NOMO-1 treated with DMSO at 0.1 percent for 48 hours (cell line): ENCODE data around the gene C15orf61.

Experiments
- DNase-seq: peaks from one replicate; lab custom pipeline; 2025; ENCODE audit not compliant: unreplicated experiment; lab: John Stamatoyannopoulos, UW

The C15orf61 gene

DNA sequence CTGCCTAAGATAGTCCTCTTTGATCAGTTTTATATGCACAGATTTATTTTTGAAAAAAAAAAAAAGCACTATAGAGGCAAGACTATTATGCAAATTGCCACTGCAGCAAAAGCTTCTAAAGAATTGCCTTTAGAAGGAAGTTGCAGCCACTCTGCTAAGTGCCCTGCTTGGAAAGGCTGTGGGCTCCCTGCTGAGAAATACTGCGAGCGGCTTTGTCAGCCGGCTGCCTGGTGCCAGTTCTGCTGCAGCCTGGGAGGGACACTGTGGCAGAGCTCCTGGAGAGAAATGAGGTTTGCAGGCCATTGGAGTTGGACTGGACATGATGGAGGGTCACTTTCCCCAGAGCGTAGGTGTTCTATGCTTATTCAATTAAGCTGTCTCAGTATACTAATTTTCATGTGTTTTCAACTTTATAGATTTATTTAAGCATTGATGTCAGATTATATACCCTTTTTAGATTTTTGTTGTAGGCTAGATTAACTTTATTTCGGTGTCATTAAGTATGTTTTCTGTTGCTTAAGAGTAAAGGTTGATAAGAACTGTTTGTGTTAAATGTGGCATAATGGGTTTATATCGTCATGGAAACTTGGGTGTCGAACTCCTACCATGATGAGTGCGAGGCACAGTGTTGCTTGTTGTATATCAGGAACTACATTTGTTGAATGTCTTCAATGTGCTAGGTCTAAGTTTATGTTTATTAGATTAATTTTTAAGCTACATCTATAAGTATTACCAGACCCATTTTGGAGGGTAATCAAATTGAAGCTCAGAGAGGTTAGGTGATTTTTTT is 28.1 kb downstream of the C15orf61 start:
- DNase-seq = peak; percentile 59

DNA sequence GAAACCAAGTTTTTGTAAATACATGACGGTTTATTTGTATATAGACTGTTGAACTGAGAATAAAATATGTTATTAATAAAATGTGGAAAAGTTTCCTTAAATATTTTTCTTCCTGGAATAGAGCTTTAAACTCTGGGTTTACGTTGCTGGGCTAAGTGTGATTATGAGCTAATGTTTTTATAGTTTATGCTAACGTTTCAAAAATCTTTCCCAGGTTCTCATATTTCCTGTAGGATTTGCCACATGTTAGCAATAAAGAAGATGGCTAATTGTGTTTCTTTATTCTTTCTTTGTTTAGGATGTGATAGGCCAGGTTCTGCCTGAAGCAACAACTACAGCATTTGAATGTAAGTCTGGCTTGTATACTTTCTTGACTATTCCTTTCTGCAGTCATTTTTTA is 28.8 kb downstream of the C15orf61 start:
- no peak for DNase-seq

DNA sequence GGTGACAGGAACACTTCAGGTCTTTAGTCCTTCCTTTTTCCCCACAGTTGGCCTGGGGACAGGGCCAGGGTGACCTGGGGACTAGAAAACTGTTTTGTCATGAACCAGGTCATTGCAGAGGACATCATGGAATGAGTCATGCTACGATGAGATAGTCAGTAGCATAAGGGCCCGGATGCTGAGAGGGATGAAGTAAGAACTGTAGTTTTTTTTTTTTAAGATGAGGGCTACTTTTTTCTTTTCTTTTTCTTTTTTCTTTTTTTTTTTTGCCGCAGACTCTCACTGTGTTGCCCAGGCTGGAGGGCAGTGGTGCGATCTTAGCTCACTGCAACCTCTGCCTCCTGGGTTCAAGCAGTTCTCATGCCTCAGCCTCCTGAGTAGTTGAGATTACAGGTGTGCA is 29.6 kb downstream of the C15orf61 start:
- DNase-seq = peak; percentile 3

DNA sequence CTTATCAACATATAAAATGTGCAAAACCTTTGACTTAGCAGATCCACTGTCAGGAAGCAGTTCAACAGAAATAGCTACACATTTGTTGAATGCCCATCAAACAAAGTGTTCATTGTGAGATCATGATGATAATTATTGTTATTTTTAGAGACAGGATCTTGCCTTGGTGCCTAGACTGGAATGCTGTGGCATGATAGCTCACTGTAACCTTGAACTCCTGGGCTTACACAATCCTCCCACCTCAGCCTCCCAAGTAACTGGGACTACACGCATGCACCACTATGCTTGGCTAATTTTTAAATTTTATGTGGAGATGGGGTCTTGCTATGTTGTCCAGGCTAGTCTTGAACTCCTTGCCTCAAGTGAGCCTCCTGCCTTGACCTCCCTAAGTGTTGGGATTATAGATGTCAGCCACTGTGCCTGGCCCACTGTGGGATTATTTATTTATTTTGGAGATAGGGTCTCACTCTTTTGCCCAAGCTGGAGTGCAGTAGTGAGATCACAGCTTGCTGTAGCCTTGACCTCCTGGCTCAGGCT is 30.3 kb downstream of the C15orf61 start:
- DNase-seq = no peak

DNA sequence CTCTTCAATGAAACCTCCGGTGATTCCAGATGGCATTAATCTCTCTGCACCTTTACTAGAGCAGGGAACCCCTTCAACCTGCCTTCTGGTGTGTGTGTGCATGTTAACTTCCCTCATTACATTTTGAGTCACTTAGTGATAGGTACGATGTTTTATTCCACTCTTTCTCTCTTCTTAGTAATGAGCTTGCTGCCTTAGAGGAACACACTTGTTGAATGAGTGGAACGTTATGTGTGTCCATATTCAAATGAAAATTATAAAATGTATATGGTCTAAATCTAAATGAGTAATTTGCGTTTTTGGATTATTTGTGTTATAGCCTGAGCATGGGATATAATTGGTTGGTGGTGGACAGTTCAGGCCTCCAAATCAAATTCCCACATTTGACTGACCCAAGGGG is 33.6 kb downstream of the C15orf61 start:
- DNase-seq = no peak

DNA sequence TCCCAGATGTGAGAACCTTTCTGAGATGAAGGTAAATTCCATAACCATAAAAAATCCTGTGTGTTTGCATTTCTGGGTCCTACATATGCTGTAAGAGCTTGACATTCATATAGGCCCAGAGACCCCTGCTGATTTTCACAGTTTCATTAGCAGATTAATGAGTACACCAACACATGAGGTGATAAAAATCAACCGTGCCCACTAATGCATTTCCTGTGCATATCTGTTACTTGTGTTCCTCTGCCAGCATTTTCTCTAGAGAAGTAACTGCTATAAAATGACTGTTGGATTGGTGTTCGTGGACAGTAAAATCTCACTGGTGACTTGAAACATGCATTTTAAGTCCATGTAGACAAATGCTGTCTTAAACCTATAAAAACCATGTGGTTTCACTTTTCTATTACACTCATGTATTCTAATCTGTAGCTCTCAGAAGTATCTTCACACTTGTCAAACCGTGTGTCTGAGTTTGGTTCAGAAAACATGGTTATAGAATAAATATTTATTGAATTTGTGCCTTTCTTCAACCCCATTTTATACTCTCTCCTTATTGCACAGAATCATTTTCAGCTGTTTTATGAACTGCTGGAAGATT is 36.1 kb downstream of the C15orf61 start:
- no peak for DNase-seq

DNA sequence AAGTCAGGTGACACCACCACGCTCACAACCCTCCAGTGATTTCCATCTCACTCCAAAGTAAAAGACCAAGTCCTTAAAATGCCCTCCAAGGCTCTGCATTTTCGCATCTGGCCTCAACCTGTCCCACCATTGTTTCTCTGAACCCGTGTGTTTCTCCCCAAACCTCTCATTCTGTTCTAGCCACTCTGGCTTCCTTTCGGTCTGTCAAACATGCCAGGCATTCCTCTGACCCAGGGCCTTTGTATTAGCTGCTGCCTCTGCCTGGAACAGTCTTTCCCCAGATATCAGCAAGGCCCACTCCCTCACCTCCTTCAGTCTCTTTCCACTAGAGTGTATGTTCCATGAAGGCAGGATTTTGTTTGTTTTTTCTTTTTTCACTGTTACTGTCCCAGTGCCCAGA is 37.6 kb downstream of the C15orf61 start:
- DNase-seq = no peak

DNA sequence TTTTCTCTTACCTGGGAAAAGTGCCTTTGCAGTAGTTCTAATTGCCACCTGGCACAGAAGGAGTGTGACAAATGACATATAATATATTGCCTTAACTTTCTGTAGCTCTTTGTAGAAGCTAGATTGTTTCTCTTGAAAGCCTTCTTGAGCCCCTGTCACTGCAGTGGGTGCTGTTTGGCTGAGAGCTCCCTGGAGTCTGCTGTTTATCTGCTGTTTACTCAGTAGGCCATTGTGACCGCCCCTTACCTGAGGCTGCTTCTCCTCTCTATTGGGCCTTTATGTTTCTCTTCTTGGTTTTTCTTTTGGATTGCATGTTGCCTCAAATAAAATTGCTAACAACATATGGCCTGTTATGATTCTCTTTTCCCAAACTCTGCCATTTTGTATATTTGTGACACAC is 38.2 kb downstream of the C15orf61 start:
- DNase-seq = no peak

DNA sequence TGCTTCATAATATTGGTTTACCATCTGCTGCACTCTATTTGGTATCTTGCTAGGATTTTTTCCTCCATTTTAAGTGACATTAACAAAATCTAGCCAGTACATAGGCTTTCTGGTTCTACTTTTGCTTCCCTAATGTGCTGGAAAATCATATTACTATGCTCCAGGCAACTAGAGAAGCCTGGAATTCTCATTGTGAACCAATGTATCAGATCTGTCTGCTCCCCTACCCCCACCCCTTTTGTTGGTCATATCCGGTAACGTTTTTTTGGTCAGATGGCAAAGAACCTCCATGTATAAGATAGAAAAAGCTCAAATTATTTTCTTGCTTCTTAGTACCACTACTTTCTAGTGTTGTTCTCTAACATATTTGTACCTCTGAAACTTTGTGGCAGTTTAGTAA is 38.6 kb downstream of the C15orf61 start:
- no peak for DNase-seq

DNA sequence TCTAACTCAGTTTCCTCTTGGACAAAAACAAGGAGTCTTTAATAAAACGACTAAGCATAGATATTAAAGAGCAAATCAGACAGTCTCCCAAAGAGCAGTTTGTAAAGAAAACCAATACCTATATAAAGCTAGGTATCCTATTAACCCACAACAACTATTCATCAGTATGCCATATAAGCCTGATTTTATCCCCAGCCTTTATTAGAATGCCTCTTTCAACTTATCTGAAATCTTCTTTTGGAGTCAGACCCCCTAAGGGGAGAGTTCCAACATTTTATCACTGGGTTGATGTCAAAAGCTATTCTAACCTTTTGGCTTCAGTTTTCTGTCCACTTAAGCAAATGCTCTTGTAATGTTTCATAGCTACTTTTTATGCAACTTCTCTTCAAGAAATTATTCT is 39.4 kb downstream of the C15orf61 start:
- no peak for DNase-seq

DNA sequence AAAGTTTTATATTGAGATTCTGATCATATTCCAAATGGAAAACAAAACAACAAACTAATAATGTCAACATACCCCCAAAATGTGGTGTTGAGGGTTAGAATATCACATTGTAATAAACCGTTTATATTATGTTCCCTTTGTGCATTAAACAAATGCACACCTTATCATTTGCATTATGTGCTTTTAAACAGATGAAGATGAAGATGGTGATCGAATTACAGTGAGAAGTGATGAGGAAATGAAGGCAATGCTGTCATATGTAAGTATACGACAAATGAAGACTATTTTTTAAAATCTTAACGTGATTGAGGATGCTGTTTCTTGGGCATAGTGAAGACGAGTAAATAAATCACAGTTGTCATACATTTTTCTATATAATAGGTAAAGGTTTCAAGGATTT is 42.2 kb downstream of the C15orf61 start:
- no peak for DNase-seq

DNA sequence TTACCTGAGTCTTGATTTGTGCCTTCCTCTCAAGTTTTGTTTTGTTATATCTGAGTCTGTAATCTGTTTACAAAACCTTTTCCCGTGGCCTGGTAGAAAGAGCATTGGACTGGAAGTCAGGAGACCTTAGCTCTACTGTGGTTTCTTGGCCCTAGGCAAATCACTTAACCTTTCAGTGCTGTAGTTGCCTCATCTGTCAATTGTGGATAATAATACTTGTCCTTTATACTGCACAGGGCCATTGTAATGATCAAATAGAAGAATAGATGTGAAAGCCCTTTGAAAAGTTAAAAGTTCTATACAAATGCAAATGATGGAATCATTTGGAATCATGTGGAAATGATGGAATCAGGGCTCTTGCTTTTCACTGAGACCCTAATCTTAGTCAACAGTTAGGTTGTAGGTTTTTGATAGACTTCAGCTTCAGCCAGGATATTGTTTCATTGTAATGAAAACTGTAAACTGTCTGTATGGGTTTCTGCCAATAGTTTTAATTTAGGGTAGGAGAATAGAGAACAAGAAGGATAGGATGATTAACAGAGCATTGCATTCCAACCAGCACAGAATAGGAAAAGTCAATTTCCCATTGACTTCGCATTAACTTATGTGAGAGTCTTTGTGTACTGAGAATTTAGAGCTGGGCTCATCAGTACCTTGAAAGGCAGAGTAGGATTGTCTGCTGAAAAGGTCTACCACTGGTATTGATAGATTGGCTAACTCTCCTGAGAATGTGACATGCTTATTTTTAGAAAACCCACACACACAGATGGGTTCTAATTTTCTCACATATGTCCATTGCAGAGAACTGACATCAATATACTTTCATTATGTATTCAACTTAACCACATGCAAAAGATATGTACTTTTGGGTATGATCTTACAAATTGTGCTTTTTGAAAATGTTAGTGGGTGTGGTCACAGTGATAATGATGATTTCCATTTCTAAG is 43.4 kb downstream of the C15orf61 start:
- no peak for DNase-seq

DNA sequence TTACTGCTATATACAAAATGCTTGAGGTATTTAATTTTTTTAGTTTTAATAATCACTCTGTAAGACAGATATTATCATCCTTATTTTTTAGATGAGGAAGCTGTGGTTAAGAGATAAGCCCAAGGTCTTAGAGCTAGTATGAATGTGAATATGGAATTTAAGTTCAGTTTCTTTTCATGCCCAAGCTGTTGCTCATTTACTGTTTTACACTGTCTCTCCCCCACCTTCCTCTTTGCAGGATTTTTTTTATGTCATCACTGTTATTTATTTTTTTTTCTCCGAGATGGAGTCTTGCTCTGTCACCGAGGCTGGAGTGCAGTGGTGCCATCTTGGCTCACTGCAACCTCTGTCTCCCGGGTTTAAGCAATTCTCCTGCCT is 44.0 kb downstream of the C15orf61 start:
- peak; percentile 21 for DNase-seq

DNA sequence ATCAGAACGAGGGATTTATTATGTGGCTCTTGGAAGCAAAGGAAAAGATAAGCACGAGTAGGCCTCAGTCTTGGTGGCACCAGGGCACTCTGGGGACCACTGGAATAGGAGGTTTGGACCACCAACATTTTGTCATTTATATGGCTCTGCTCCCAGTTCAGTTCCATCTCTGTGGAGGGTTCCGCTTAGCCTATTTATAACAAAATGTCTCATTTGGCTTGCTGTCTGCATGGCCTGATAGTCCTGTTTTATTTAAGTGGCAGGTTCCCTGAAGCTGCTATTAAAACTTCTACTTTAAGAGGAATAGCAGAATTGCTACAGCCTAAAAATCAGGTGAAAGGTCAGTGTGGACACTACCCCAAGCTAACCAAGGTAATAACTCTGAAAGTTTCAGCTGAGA is 48.7 kb downstream of the C15orf61 start:
- no peak for DNase-seq

DNA sequence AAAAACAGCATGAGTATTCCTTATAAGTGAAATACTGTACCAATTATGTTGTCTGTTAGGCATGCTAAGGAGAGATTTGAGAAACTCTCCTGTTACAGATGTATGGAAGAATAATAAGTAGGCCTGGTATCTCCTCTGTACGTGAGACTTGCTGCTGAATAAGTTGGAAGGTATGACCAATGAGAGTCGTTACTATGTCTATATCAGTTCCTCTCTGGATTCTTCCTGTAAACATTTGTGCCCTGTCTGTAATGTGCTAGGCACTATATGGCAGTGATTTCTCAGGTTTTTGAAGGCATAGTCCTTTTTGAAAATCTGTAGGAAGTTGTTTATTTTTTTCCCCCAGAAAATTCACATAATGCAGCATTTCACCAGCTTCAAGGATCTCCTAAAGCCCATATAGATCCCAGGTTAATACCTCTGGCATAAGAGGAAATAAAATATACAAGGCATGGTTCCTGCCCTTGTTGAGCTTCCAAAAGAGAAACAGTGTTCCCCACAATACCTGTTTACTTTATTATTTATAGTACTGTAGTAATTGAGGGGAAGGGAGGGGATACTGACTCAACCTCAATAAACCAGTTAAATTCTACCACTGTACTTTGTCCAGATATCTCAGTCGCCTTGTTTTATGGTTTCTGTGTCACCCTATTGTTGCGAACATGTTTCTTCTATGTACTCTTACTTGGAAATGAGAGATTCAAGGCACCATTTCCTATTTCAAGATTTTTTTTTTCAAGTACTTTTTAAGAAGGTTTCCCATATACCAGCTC is 50.1 kb downstream of the C15orf61 start:
- DNase-seq = no peak

DNA sequence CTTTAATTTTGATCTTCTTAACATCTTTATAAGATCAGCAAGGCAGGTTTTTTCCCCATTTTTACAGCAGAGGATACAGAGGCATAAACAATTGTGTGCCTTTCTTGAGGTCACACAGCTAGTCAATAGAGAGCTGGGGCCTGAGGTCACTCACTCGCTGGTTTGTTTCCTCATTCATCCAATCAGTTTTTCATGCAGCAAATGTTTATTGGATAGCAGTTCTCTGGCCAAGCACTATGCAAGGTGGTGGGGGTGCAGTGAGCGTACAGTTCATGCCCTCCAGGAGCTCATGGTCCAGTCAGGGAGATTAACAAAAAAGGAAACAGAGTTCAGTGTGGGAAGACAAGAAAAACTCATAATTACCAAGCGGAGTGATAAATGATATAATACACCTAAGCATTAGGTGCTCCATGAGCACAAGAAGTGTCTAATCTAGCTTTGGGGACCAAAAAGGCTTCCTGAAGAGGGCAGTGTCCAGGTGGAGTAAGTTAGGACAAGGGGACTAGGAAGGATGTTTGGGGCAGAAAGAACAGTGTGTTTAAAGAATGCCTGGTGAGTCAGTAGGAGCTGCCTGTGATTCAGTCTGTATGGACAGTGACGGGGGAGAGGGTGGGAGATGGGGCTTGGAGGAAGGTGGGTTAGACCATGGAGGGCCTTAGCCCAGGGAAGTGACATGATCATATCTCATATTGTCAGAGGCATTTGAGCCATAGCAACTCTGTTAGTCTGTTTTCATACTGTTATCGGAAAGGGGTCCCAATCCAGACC is 50.9 kb downstream of the C15orf61 start:
- DNase-seq = no peak

DNA sequence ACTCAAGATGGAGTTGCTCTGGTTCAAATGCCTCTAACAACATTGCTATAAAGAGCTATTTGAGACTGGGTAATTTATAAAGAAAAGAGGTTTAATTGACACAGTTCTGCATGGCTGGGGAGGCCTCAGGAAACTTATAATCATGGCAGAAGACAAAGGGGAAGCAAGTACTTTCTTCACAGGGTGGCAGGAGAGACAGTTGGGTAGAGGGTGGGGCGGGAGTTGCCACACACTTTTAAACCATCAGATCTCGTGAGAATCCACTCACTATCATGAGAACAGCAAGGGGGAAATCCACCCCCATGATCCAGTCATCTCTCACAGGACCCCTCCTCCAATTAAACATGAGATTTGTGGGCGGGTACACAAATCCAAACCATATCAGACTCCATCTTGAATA is 52.3 kb downstream of the C15orf61 start:
- DNase-seq = peak; percentile 36

DNA sequence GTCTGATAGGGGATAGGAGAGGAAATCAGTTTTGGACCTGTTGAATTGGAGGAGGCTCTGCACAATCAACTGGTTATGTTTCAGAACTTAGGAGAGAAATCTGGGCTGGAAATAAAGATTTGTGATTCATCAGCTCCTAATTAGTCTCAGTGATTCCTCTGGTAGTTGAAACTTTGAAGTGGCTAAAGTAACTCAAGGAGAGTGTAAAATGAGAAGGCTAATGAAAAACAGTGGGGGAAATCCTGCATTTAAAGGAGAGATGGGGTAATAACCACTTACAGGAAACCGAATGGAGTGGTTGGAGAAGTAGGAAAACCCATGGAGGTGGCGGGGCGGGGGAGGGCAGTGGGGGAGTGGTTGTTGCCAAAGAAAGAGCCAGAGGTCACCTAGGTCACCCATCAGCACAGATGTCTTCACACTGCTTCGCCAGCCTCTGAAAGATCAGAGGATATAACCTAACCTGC is 54.1 kb downstream of the C15orf61 start:
- DNase-seq = no peak

DNA sequence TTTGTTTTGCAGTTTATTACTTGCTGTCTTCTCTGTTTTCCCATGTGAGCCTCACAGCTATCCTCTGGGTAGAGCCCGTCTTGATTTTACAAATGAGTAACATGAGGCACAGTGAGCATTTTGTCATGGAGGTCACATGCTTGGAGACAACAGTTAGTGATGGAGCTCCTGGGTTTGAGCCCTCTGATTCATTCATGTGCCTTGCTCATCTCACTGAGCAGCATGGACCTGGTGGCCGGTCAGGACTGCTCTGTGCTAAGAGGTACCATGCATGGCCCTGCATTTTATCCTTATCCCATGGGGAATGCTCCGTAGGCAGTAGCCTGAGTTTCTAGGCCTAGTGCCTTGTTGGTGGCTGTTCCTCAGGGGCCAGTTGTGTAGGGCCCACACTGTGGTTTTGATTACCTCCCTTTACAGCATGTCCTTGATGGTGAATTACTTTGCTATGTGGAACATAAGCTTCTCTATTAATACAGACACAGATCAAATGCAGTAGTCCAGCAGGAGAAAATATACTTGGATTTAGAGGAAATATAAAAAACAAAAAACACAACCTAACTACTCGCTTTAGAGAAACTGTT is 57.2 kb downstream of the C15orf61 start:
- no peak for DNase-seq

DNA sequence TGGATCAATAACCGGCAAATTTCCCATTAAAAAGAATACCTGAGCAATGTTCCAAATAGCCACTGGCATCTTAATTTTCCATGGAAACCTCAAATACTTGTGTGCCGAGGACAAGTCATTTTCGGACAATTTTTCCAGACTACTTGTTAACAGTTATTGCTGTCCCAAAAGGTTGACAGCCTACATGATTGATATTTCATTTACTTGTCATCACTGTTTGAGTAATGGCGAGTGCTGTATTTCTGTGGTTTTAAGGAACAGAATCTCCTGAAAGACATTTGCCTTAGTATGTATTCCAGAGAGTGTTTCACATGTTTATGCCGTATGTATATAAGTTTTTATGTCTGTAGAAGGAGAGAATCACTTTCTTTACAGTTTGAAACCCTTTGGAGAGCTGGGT is 58.2 kb downstream of the C15orf61 start:
- DNase-seq = no peak
